Measurements from ENCODE around the gene SH2D6. TPM values are rescaled to one million over a fixed set of nuclear protein-coding genes. Genes with fewer than 3 reads are reported as not detected.

The SH2D6 gene
- total RNA-seq (2021) (2.3 TPM in 2 replicates), Bru-seq, nascent RNA (percentile 22 among the genes with signal in this experiment), BruChase-seq, experiment 1, labeled RNA remaining after a 2-hour chase (percentile 25 among the genes with signal in this experiment), BruChase-seq, experiment 2, labeled RNA remaining after a 6-hour chase (percentile 17 among the genes with signal in this experiment)
- long read RNA-seq, partial matches to known transcripts: 0 of 1 reads
- long read RNA-seq, other reads (novel, unspliced or antisense): 1 of 1 reads

DNA sequence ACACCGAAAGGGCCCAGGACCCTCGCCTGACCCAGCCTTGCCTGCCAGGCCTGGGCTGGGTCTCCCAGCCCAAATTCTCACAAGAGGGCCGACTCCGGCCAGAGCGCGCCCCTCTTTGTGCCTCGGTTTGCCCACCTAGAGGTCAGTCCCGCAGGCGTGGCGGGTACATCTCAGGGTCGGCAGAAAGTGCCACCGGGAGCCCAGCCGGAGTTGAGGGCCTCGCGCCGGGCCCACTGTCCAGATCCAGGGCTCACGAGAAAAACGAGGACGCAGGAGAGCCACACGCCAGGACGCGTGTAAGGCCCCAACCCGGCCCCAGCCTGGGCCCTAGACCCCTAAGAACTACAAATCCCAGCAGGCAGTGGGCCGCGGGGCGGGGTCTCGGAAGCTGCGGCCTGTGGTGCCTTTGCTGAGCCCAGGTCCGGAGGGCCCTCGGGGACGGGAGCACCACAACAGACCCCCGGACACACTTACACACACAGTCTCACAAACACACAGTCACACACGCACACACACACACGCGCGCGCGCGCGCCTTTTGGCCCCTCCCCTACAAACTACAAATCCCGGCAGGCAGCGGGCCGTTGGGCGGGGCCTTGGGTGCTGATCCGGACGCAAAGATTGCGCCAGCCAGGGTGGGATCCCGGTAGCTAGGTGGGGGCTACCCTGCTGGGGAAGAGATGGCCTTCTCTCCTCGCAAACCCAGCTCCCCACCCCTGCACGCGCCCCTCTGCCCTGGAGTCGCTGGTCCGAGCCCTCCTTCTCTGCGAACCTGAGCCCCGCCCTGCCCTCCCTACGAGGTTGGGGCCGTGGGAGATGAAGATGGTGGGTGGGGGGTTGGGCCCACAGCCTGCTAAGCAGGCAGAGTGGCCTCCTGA, at the start of gene SH2D6:
Gene SH2D6, plus strand, starts transcription at position 583 of the 877 bp plus-strand sequence. CDS start 10,752 bp downstream, outside the sequence.
- Histone ChIP-seq H3K27me3 (ENCODE audit: insufficient read depth, low read depth) (no peaks in the 10 kb centered on the region), H3K27ac (peak within 1 kb of the TSS; percentile 58), H2AFZ (peak within 1 kb of the TSS; percentile 87), H3K4me3 (peak within 1 kb of the TSS; percentile 67), H3K9me2 (ENCODE audit: insufficient read depth) (no peaks in the 10 kb centered on the region), H3F3A (ENCODE audit: insufficient read depth, low read depth) (peaks cover 46% of the 10 kb centered on the region), H3K36me3 (ENCODE audit: low read depth) (no peaks in the 10 kb centered on the region), H3K4me1 (replicated peaks; ENCODE audit: insufficient read depth) (peaks cover 60% of the 10 kb centered on the region), H4K20me1 (ENCODE audit: insufficient read depth) (no peaks in the 10 kb centered on the region), H3K9me3 (ENCODE audit: insufficient read depth, low read depth) (no peaks in the 10 kb centered on the region), H3K79me2 (ENCODE audit: low read depth) (peaks cover 8% of the 10 kb centered on the region; the same call in 1 of the 2 replicates), H3K4me2 (peak within 1 kb of the TSS; percentile 85)
- BruUV-seq (replicated peaks): no TSS peak
- DNase-seq: peak; percentile 71 to 78
- CTCF ChIA-PET: no interaction called here
- no peak for TF ChIP-seq EZH2 (IDR thresholded peaks at IDR 0.05; ENCODE audit: low read depth)
- TF ChIP-seq, protein P1, sequence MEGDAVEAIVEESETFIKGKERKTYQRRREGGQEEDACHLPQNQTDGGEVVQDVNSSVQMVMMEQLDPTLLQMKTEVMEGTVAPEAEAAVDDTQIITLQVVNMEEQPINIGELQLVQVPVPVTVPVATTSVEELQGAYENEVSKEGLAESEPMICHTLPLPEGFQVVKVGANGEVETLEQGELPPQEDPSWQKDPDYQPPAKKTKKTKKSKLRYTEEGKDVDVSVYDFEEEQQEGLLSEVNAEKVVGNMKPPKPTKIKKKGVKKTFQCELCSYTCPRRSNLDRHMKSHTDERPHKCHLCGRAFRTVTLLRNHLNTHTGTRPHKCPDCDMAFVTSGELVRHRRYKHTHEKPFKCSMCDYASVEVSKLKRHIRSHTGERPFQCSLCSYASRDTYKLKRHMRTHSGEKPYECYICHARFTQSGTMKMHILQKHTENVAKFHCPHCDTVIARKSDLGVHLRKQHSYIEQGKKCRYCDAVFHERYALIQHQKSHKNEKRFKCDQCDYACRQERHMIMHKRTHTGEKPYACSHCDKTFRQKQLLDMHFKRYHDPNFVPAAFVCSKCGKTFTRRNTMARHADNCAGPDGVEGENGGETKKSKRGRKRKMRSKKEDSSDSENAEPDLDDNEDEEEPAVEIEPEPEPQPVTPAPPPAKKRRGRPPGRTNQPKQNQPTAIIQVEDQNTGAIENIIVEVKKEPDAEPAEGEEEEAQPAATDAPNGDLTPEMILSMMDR (conservative IDR thresholded peaks at IDR 0.05): no peak
- POLR2A ChIA-PET (ENCODE audit: unreplicated experiment): interaction anchor here (0.5 to 0.7 kb wide), 2 partner anchors 64 to 131 kb away, joined by 3 to 9 read pairs; partner anchors contain the start of gene ELMOD3
- intact Hi-C loops (cut with micrococcal nuclease; ENCODE audit: unreplicated experiment): loop anchor here (2.0 kb wide), 1 partner anchor 184 kb away; the partner anchor contains the start of gene TMEM150A

DNA sequence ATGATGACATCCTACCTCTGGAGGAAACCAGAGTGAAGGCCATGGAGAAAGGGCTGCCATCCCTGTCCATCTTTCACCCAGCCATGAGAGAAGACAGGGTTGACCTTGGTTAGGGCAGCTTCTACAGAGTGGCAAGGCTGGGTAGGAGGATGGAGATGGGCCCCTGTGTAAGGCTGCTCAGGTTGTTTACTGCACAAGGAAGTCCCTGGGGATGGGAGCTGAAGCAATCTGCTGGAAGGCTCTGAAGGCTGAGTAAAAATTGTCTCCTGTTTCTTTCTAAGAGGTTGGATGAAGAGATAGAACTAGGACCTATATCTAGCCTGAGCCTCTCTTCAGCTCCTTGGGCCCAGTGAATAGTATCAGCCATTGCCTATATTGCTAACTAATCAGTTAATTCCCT, 49.6 kb upstream of the SH2D6 start:
- Histone ChIP-seq H3K4me3 (no peak overlapping the region), H3K4me2 (no peak overlapping the region), H3K9me2 (ENCODE audit: insufficient read depth) (no peaks in the 10 kb centered on the region), H3K36me3 (ENCODE audit: low read depth) (no peaks in the 10 kb centered on the region), H3K4me1 (replicated peaks; ENCODE audit: insufficient read depth) (no peaks in the 10 kb centered on the region), H3K9me3 (ENCODE audit: insufficient read depth, low read depth) (no peaks in the 10 kb centered on the region), H3K27me3 (ENCODE audit: insufficient read depth, low read depth) (no peaks in the 10 kb centered on the region), H2AFZ (no peak overlapping the region), H3F3A (ENCODE audit: insufficient read depth, low read depth) (no peaks in the 10 kb centered on the region), H3K27ac (no peak overlapping the region), H4K20me1 (ENCODE audit: insufficient read depth) (no peaks in the 10 kb centered on the region), H3K79me2 (ENCODE audit: low read depth) (no peaks in the 10 kb centered on the region)
- no peak for DNase-seq
- ChIA-PET POLR2A (ENCODE audit: unreplicated experiment) (interaction anchor here (0.7 kb wide), 1 partner anchor 52 kb away, joined by 3 read pairs; no protein-coding TSS in a partner anchor), CTCF (no interaction called here)
- TF ChIP-seq, protein P1 (conservative IDR thresholded peaks at IDR 0.05): no peak
- TF ChIP-seq EZH2 (IDR thresholded peaks at IDR 0.05; ENCODE audit: low read depth): no peak
- intact Hi-C loops (cut with micrococcal nuclease; ENCODE audit: unreplicated experiment): no loop called here
- BruUV-seq (replicated peaks): no TSS peak

DNA sequence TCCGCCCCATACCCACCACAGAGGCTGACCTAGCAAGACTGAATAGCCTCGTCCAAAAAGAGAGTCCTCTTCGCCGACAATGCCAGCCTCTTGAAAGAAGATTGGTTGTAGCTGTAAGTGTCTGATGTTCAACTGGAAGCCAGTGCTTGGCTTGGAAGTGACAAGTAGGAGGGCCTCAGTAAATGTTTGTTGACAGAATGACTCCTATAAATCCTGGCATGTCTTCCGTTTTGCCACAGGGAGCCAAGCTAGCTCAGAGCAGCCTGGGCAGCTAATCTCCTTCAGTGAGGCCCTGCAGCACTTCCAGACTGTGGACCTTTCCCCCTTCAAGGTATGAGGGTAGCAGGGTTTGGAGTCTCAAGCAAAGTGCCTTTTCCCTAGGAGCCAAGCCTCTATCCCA, 49.0 kb upstream of the SH2D6 start:
- no peaks in the 10 kb centered on the region for H4K20me1 ChIP-seq (ENCODE audit: insufficient read depth)
- H3K27ac ChIP-seq: no peak overlapping the region
- CTCF ChIA-PET: interaction anchor here (0.6 kb wide), 1 partner anchor 21 kb away, joined by 3 read pairs; no protein-coding TSS in a partner anchor
- H3K36me3 ChIP-seq (ENCODE audit: low read depth): no peaks in the 10 kb centered on the region
- no peaks in the 10 kb centered on the region for H3K9me3 ChIP-seq (ENCODE audit: insufficient read depth, low read depth)
- no peaks in the 10 kb centered on the region for H3K27me3 ChIP-seq (ENCODE audit: insufficient read depth, low read depth)
- intact Hi-C loops (cut with micrococcal nuclease; ENCODE audit: unreplicated experiment): no loop called here
- H3K4me3 ChIP-seq: no peak overlapping the region
- TF ChIP-seq, protein P1 (conservative IDR thresholded peaks at IDR 0.05): no peak
- no peak for TF ChIP-seq EZH2 (IDR thresholded peaks at IDR 0.05; ENCODE audit: low read depth)
- POLR2A ChIA-PET (ENCODE audit: unreplicated experiment): interaction anchor here (0.6 to 0.7 kb wide), 3 partner anchors 52 to 592 kb away, joined by 3 to 15 read pairs (median 8); no protein-coding TSS in a partner anchor
- no TSS peak for BruUV-seq (replicated peaks)
- H2AFZ ChIP-seq: no peak overlapping the region
- H3K9me2 ChIP-seq (ENCODE audit: insufficient read depth): no peaks in the 10 kb centered on the region
- H3K4me1 ChIP-seq (replicated peaks; ENCODE audit: insufficient read depth): no peaks in the 10 kb centered on the region
- H3K79me2 ChIP-seq (ENCODE audit: low read depth): no peaks in the 10 kb centered on the region
- DNase-seq: no peak
- H3K4me2 ChIP-seq: no peak overlapping the region
- H3F3A ChIP-seq (ENCODE audit: insufficient read depth, low read depth): no peaks in the 10 kb centered on the region
